OCI-LY7 (cell line): ENCODE results near the gene TBC1D32. TPM values are rescaled to one million over a fixed set of nuclear protein-coding genes. Genes with fewer than 3 reads are reported as not detected.

Source experiments
- BruUV-seq: library from RNA; stranded (reverse); fragments of 400-500 nt; replicated peaks from 2 replicates; lab custom pipeline; 2021; lab: Mats Ljungman, UMichigan
- CTCF ChIA-PET: fragments of 300-600 bp; sonication (Branson Sonifier 250); formaldehyde crosslinking; loops from one replicate; lab custom pipeline; 2022; ENCODE audit warnings: antibody characterized with exemption; ENCODE audit not compliant: unreplicated experiment; lab: Charles Lee
- POLR2A ChIA-PET: fragments of 300-600 bp; sonication (Branson Sonifier 250); formaldehyde crosslinking; loops from one replicate; lab custom pipeline; 2022; ENCODE audit warnings: antibody characterized with exemption; lab: Charles Lee
- DNase-seq: peaks from one replicate; pipeline ENCODE4 v3.0.0-alpha.2; 2015; ENCODE audit warnings: low spot score
- H2AFZ ChIP-seq: fragments of 200-600 bp; sonication (generic), shearing (Covaris generic); 2 replicates; pipeline ENCODE4 v1.6.1; 2014; ENCODE audit warnings: mild to moderate bottlenecking, antibody characterized with exemption, low read length, moderate library complexity
- H3K27ac ChIP-seq: fragments of 200-600 bp; sonication (generic); 2 replicates; pipeline ENCODE4 v1.5.1; 2014; ENCODE audit warnings: mixed run types, low read depth, mild to moderate bottlenecking, moderate library complexity, low read length, inconsistent platforms; ENCODE audit not compliant: poor library complexity, severe bottlenecking
- H3K36me3 ChIP-seq: fragments of 200-600 bp; sonication (generic); 2 replicates; pipeline ENCODE4 v1.6.1; 2014; ENCODE audit warnings: mild to moderate bottlenecking, antibody characterized with exemption, low read length, moderate library complexity, mixed read lengths; ENCODE audit not compliant: insufficient read depth
- H3K4me1 ChIP-seq: fragments of 200-600 bp; sonication (generic); 2 replicates; pipeline ENCODE4 v1.5.1; 2014; ENCODE audit warnings: mild to moderate bottlenecking, low read length; ENCODE audit not compliant: insufficient read depth, poor library complexity, severe bottlenecking
- H3K4me2 ChIP-seq: fragments of 200-600 bp; sonication (generic); 2 replicates; pipeline ENCODE4 v1.6.1; 2014; ENCODE audit warnings: mild to moderate bottlenecking, low read length
- H3K4me3 ChIP-seq: fragments of 200-600 bp; sonication (generic); 2 replicates; pipeline ENCODE4 v1.5.1; 2014; ENCODE audit warnings: mild to moderate bottlenecking, low read depth, low read length; ENCODE audit not compliant: poor library complexity, severe bottlenecking
- H3K79me2 ChIP-seq: fragments of 200-600 bp; sonication (generic); 2 replicates; pipeline ENCODE4 v1.6.1; 2016; ENCODE audit warnings: low read depth, mild to moderate bottlenecking, low read length, moderate library complexity, mixed read lengths; ENCODE audit not compliant: insufficient read depth
- H3K9me2 ChIP-seq: fragments of 200-600 bp; sonication (generic); 2 replicates; pipeline ENCODE4 v1.6.1; 2016; ENCODE audit warnings: mild to moderate bottlenecking, low read length, mixed read lengths; ENCODE audit not compliant: insufficient read depth
- H3K9me3 ChIP-seq: fragments of 200-600 bp; sonication (generic); 2 replicates; pipeline ENCODE4 v1.6.1; 2014; ENCODE audit warnings: mild to moderate bottlenecking, mixed run types, low read length, mixed read lengths
- H4K20me1 ChIP-seq: fragments of 200-600 bp; sonication (generic); 2 replicates; pipeline ENCODE4 v1.6.1; 2014; ENCODE audit warnings: mild to moderate bottlenecking, antibody characterized with exemption, low read length, moderate library complexity, mixed read lengths; ENCODE audit not compliant: insufficient read depth
- CTCF ChIP-seq: fragments of 200-600 bp; sonication (generic); conservative IDR thresholded peaks from 2 replicates; pipeline ENCODE4 v1.5.1; 2014; ENCODE audit warnings: mild to moderate bottlenecking, antibody characterized with exemption, low read length, moderate library complexity, mixed read lengths
- EZH2phosphoT487 ChIP-seq: fragments of 200-600 bp; sonication (generic); IDR thresholded peaks from 2 replicates; pipeline ENCODE4 v1.6.1; 2018; ENCODE audit warnings: low read depth, borderline replicate concordance, mild to moderate bottlenecking, mixed run types, antibody characterized with exemption, low read length, moderate library complexity, mixed read lengths
- intact Hi-C: fragments of 100-400 bp; cut with micrococcal nuclease; formaldehyde crosslinking; loops from one replicate; pipeline ENCODE4 v1.10.0; 2022; ENCODE audit not compliant: unreplicated experiment
- total RNA-seq, 2 experiments: library from RNA; depleted of rRNA in 1 of 2; stranded (reverse); fragments of >200 nt in 1 of 2; shearing (Covaris generic) in 1 of 2; gene quantifications; 2 replicates each; pipeline ENCODE4 v1.2.3, GENCODE V29; 2014 to 2022

TBC1D32 gene
- total RNA-seq, 2 experiments from 2014 or later = 3.8 to 5.1 TPM

- Histone ChIP-seq H3K79me2 (no peaks in the 10 kb centered on the region), H2AFZ (no peak overlapping the region), H3K4me2 (no peak overlapping the region), H3K4me3 (no peak overlapping the region), H3K4me1 (no peaks in the 10 kb centered on the region), H3K27ac (no peak overlapping the region), H3K36me3 (no peaks in the 10 kb centered on the region), H4K20me1 (no peaks in the 10 kb centered on the region), H3K9me3 (no peaks in the 10 kb centered on the region), H3K9me2 (no peaks in the 10 kb centered on the region)
- no peak for DNase-seq
- intact Hi-C loops = no loop called here
- BruUV-seq = no TSS peak
- CTCF ChIA-PET = no interaction called here
- TF ChIP-seq EZH2phosphoT487 (no peak), CTCF (no peak)
- POLR2A ChIA-PET = no interaction called here
These were observed 73.6 kb downstream of the TBC1D32 start for GRCh38 chr6:121260651-121261102.

- intact Hi-C loops = no loop called here
- H3K4me2 ChIP-seq = no peak overlapping the region
- no peaks in the 10 kb centered on the region for H3K9me3 ChIP-seq
- ChIA-PET POLR2A (interaction anchor here (0.6 to 1.2 kb wide), 2 partner anchors 11 to 42 kb away, joined by 3 read pairs; no protein-coding TSS in a partner anchor), CTCF (no interaction called here)
- TF ChIP-seq EZH2phosphoT487 (no peak), CTCF (no peak)
- no peak for DNase-seq
- H3K4me1 ChIP-seq = no peaks in the 10 kb centered on the region
- H2AFZ ChIP-seq = no peak overlapping the region
- H3K27ac ChIP-seq = no peak overlapping the region
- H4K20me1 ChIP-seq = no peaks in the 10 kb centered on the region
- no peaks in the 10 kb centered on the region for H3K79me2 ChIP-seq
- no peaks in the 10 kb centered on the region for H3K36me3 ChIP-seq
- no peaks in the 10 kb centered on the region for H3K9me2 ChIP-seq
- no TSS peak for BruUV-seq
- H3K4me3 ChIP-seq = no peak overlapping the region
These were observed 86.9 kb downstream of the TBC1D32 start for GRCh38 chr6:121247386-121247785.

GRCh38 chr6:121242386-121242785 is 91.9 kb downstream of the TBC1D32 start:
- intact Hi-C loops = no loop called here
- H2AFZ ChIP-seq = no peak overlapping the region
- no TSS peak for BruUV-seq
- no peaks in the 10 kb centered on the region for H4K20me1 ChIP-seq
- no peaks in the 10 kb centered on the region for H3K4me1 ChIP-seq
- ChIA-PET POLR2A (interaction anchor here (0.7 kb wide), 1 partner anchor 267 kb away, joined by 3 read pairs; no protein-coding TSS in a partner anchor), CTCF (no interaction called here)
- H3K9me3 ChIP-seq = no peaks in the 10 kb centered on the region
- H3K27ac ChIP-seq = no peak overlapping the region
- no peak overlapping the region for H3K4me2 ChIP-seq
- TF ChIP-seq EZH2phosphoT487 (no peak), CTCF (no peak)
- no peaks in the 10 kb centered on the region for H3K36me3 ChIP-seq
- no peak for DNase-seq
- H3K9me2 ChIP-seq = no peaks in the 10 kb centered on the region
- no peaks in the 10 kb centered on the region for H3K79me2 ChIP-seq
- no peak overlapping the region for H3K4me3 ChIP-seq
